Hepatocyte (in vitro differentiated cells): ENCODE results near the gene CCL14.

ENCODE experiments used
- CTCF ChIP-seq: fragments of 200-600 bp; sonication (generic); IDR thresholded peaks from 2 replicates; pipeline ENCODE4 v1.5.1; 2016; ENCODE audit warnings: antibody characterized with exemption, mild to moderate bottlenecking; ENCODE audit not compliant: poor library complexity
- EZH2phosphoT487 ChIP-seq: fragments of 200-600 bp; sonication (generic); IDR thresholded peaks from one replicate; pipeline ENCODE4 v1.6.1; 2018; ENCODE audit warnings: antibody characterized with exemption, mild to moderate bottlenecking, low read depth, moderate library complexity; ENCODE audit not compliant: unreplicated experiment, severe bottlenecking

GRCh38 chr17:35977509-35977908 lies 9.0 kb downstream of the CCL14 start:
- no peak for TF ChIP-seq CTCF
- no peak for TF ChIP-seq EZH2phosphoT487
